ENCODE results near the gene CFAP54.

The CFAP54 gene

DNA sequence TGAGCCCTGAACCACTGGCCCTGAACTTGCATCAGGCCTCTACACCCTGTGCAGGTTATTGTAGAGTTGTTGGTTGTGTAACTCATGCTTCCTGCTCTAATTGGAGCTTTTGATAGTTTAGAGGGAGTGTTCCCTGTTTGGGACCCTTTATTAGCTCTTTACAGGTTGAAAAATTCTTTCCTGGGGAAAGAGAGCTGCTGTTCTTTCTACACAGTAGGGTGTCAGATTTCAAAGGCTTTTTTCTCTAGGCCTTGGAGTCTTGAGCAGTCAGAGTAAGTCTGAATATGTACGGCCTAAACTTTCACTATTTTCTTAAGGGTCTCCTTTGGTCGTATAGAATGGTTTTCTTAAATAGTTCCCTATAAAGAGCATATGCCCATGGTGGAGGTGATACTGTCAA, 356.9 kb downstream of the CFAP54 start:
- no peak for DNase-seq

- DNase-seq: no peak
These were observed 361.3 kb downstream of the CFAP54 start for GRCh38 chr12:96850676-96851075.

- no peak for DNase-seq
These were observed 368.8 kb downstream of the CFAP54 start for GRCh38 chr12:96858162-96858561.

GRCh38 chr12:96861656-96862055, 372.3 kb downstream of the CFAP54 start:
- no peak for DNase-seq

DNA sequence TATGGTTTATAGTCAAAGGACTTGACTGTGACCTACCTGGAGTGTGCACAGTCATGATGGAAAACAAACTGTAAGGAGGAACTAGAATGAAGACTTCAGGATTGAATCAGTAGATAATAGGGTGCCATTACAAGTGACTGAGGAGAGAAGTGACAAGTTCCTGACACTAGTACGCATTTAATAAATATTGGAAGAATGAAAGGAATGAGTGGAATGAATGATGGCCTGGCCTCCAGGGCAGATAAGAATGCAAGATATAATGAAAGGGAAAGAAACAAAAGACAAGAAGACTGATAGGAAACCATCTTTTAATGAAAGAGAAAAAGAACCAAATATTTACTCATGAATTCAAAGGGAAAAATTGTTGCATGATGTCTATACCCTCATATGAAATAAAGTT, 372.9 kb downstream of the CFAP54 start:
- no peak for DNase-seq

DNA sequence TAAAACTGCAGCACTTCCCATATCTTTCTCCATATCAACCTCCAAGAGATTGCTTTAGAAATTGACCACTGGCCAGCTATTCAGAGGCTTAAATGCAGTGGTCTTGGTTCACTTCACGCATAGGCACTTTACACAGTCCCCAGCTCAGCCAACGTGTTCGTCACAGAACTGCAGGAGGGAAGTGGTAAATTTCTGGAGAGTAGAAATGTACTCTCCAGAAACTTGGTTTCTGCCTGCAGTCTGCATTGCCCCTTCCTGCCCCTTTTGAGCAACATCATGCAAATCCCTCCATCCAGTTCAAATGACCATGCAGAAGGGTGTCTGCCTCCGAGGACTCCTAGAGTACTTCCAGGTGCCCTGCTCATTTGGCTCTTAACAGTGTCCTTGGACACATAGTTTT, 375.0 kb downstream of the CFAP54 start:
- DNase-seq: no peak

- DNase-seq: no peak
These were observed 377.6 kb downstream of the CFAP54 start for GRCh38 chr12:96866801-96867590.

GRCh38 chr12:96870946-96871345, 381.6 kb downstream of the CFAP54 start:
- DNase-seq: no peak

GRCh38 chr12:96872961-96873360, 383.6 kb downstream of the CFAP54 start:
- no peak for DNase-seq

GRCh38 chr12:96874211-96874610, 384.8 kb downstream of the CFAP54 start:
- DNase-seq: no peak

DNA sequence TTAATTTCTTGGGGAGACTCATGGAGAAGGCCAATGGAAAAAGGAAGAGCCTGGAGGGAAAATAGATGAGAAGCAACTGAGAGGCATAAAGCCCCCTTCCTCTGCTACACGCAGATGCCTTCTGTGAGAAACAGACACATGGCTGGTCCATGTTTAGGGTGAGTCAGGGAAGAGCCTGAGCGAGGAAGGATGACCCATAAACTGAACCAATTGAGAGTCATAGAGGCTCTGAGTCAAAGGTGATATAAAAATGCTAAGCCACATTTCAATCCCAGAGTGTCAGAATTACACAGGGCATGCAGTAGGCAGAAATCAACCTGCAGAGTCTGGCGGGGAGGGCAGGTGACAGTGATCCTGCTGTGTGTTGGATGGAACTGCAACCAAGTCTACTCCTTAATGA, 387.6 kb downstream of the CFAP54 start:
- DNase-seq: no peak

DNA sequence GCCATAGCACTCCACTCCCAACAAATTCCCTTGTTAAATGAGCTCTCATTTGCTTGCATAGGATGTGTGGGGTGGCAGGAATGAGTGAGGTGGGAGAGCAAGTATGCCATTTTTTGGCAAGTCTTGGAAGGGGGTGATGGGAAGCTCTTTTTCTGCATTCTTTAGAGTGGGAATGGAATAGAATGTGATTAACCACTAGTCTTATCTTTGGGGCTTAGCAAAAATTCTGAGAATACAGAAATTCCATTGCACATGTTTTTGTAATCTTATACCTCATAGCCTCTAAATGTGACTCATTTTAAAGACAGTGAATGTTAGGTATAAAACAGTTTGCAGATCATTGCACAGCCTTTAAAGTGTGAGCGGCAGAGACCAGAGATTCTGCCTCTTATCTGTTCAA, 389.3 kb downstream of the CFAP54 start:
- no peak for DNase-seq

GRCh38 chr12:96879301-96879700, 389.9 kb downstream of the CFAP54 start:
- no peak for DNase-seq

- no peak for DNase-seq
These were observed 390.8 kb downstream of the CFAP54 start for GRCh38 chr12:96880220-96880619.

GRCh38 chr12:96881608-96882007, 392.2 kb downstream of the CFAP54 start:
- no peak for DNase-seq

DNA sequence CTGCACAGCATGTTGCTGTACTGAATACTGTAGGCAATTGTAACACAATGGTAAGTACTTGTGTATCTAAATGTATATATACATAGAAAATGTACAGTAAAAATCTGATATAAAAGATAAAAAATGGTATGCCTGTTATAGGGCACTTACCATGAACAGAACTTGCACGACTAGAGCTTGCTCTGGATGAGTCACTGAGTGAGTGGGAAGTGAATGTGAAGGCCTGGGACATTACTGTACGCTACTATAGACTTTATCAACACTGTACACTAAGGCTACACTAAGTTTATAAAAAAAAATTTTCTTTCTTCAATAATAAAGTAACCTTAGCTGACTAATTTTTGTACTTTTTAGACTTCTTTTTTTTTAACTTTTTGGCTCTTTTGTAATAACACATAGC, 393.5 kb downstream of the CFAP54 start:
- no peak for DNase-seq

DNA sequence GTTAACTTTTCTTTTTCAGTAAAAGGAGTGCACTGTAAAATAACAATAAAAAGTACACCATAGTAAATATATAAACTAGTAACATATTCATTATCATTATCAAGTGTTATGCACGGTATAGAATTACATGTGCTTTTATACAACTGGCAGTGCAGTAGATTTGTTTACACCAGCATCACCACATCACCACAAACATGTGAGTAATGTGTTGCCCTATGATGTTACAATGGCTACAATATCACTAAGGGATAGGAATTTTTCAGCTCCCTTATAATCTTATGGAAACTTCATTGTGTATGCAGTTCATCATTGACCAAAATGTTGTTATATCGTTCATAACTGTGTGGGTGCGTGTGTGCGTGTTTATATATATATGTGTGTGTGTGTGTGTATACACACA, 394.2 kb downstream of the CFAP54 start:
- DNase-seq: no peak

- DNase-seq: peak; percentile 9
These were observed 397.8 kb downstream of the CFAP54 start for GRCh38 chr12:96886998-96887677.

- no peak for DNase-seq
These were observed 400.0 kb downstream of the CFAP54 start for GRCh38 chr12:96889273-96889933.

DNA sequence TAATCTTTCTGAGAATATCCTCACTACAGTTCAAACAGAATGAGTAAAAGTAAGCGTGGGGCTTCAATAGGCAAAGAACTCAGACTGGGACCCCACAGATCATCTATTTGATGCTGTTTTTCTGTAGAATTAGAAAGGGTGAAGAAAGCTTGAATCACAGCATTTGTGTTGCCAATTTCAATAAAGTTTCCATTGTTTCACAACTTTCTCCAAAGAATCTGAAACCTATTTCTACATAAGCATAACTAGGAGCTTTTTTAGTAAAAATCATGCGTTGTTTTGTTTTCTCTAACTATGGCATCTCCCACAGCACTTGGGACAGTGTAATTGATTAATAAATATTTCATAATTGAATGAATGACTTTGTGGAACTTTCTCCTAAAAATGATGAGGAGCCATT, 401.0 kb downstream of the CFAP54 start:
- DNase-seq: no peak

DNA sequence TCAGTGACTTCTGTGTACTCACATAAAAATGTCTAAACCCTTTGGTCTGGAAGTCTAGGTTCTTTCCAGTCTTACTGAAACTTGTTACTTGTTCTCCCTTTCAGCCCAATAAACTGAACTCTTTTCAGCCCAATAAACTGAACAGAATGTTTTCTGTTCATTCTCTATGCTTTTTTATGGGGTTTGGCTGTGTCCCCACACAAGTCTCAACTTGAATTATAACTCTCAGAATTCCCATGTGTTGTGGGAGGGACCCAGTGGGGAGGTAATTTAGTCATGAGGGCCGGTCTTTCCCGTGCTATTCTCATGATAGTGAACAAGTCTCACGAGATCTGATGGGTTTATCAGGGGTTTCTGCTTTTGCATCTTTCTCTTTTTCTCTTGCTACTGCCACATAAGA, 402.7 kb downstream of the CFAP54 start:
- no peak for DNase-seq

GRCh38 chr12:96897421-96897820, 408.0 kb downstream of the CFAP54 start:
- peak; percentile 17 for DNase-seq

DNA sequence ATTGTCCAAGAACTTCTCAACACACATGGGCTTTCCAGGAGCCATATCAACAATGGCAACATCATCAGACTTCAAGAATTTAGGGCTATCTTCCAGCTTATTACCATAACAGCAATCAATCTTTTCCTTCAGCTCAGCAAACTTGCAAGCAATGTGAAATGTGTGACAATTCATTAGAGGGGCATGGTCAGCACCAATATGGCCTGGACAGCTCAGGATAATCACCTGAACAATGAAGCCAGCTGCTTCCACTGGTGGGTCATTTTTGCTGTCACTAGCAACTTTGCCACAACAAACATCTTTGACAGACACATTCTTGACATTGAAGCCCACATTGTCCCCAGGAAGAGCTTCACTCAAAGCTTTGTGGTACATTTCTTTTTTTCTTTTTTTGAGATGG, 411.8 kb downstream of the CFAP54 start:
- no peak for DNase-seq

- no peak for DNase-seq
These were observed 412.7 kb downstream of the CFAP54 start for GRCh38 chr12:96902076-96902475.

Data from eye (tissue), 1 donor.